ENCODE data around the gene SLC6A11.

The SLC6A11 gene

GRCh38 chr3:10951295-10951926, 135.4 kb downstream of the SLC6A11 start:
- no peaks in the 10 kb centered on the region for H3K36me3 ChIP-seq
- TF ChIP-seq Cebpa-rat (IDR thresholded peaks at IDR 0.05): no peak
- H3K27me3 ChIP-seq: no peaks in the 10 kb centered on the region
- no peaks in the 10 kb centered on the region for H3K9me3 ChIP-seq (replicated peaks in 1 of 11)
- peak overlapping the region in 1 of 11 experiments; percentile 43; a peak in 1 of 22 replicates for H3K27ac ChIP-seq
- H4K20me1 ChIP-seq: no peaks in the 10 kb centered on the region; a peak in 1 of 22 replicates
- peak overlapping the region in 5 of 11 experiments; percentile 1 to 40 (median 16); a peak in 7 of 22 replicates for H3K4me2 ChIP-seq
- H3K4me3 ChIP-seq: no peak overlapping the region
- peaks cover 12 to 51% (median 29%) of the 10 kb centered on the region in 10 experiments; a peak in 19 of 20 replicates for H3K4me1 ChIP-seq
- no peak overlapping the region for H3K9ac ChIP-seq

GRCh38 chr3:10952525-10952924, 136.5 kb downstream of the SLC6A11 start:
- Histone ChIP-seq H4K20me1 (peaks cover 0 to 6% (median 0%) of the 10 kb centered on the region in 11 experiments; a peak in 1 of 22 replicates), H3K9ac (no peak overlapping the region), H3K4me3 (no peak overlapping the region), H3K36me3 (no peaks in the 10 kb centered on the region), H3K4me2 (no peak overlapping the region), H3K27ac (no peak overlapping the region), H3K27me3 (no peaks in the 10 kb centered on the region; a peak in 1 of 22 replicates), H3K4me1 (peaks cover 15 to 62% (median 35%) of the 10 kb centered on the region in 10 experiments), H3K9me3 (replicated peaks in 1 of 11) (no peaks in the 10 kb centered on the region)
- TF ChIP-seq Cebpa-rat (IDR thresholded peaks at IDR 0.05): no peak

GRCh38 chr3:10954740-10955139, 138.7 kb downstream of the SLC6A11 start:
- peak overlapping the region in 10 of 11 experiments; percentile 10 to 76 (median 64); a peak in 17 of 22 replicates for H3K4me2 ChIP-seq
- peaks cover 30 to 84% (median 57%) of the 10 kb centered on the region in 10 experiments for H3K4me1 ChIP-seq
- peaks cover 0 to 12% (median 0%) of the 10 kb centered on the region in 11 experiments; a peak in 1 of 22 replicates for H4K20me1 ChIP-seq
- no peak overlapping the region for H3K27ac ChIP-seq
- no peaks in the 10 kb centered on the region for H3K9me3 ChIP-seq (replicated peaks in 1 of 11)
- no peak overlapping the region for H3K4me3 ChIP-seq
- H3K9ac ChIP-seq: no peak overlapping the region
- H3K36me3 ChIP-seq: no peaks in the 10 kb centered on the region
- H3K27me3 ChIP-seq: no peaks in the 10 kb centered on the region; a peak in 1 of 22 replicates
- TF ChIP-seq Cebpa-rat (IDR thresholded peaks at IDR 0.05): no peak

- Histone ChIP-seq H4K20me1 (peaks cover 0 to 12% (median 0%) of the 10 kb centered on the region in 11 experiments; a peak in 1 of 22 replicates), H3K27ac (no peak overlapping the region), H3K9ac (no peak overlapping the region), H3K4me2 (peak overlapping the region in 5 of 11 experiments; percentile 6 to 75 (median 63); a peak in 5 of 22 replicates), H3K27me3 (no peaks in the 10 kb centered on the region; a peak in 1 of 22 replicates), H3K4me3 (no peak overlapping the region), H3K4me1 (peaks cover 30 to 95% (median 67%) of the 10 kb centered on the region in 10 experiments), H3K9me3 (replicated peaks in 1 of 11) (no peaks in the 10 kb centered on the region), H3K36me3 (no peaks in the 10 kb centered on the region)
- no peak for TF ChIP-seq Cebpa-rat (IDR thresholded peaks at IDR 0.05)
Observed at GRCh38 chr3:10955711-10956453, 139.9 kb downstream of the SLC6A11 start.

- H3K9ac ChIP-seq: no peak overlapping the region
Observed at GRCh38 chr3:10956531-10956930, 140.5 kb downstream of the SLC6A11 start.

GRCh38 chr3:10956986-10957385, 141.0 kb downstream of the SLC6A11 start:
- H3K9me3 ChIP-seq (replicated peaks in 1 of 11): no peaks in the 10 kb centered on the region
- peaks cover 30 to 95% (median 75%) of the 10 kb centered on the region in 10 experiments for H3K4me1 ChIP-seq
- peaks cover 0 to 12% (median 0%) of the 10 kb centered on the region in 11 experiments; a peak in 1 of 22 replicates for H4K20me1 ChIP-seq
- peak overlapping the region in 1 of 11 experiments; percentile 69; a peak in 2 of 22 replicates for H3K27ac ChIP-seq
- H3K9ac ChIP-seq: no peak overlapping the region
- H3K27me3 ChIP-seq: no peaks in the 10 kb centered on the region; a peak in 1 of 22 replicates
- H3K4me3 ChIP-seq: no peak overlapping the region
- peak overlapping the region in 9 of 11 experiments; percentile 59 to 86 (median 73); a peak in 16 of 22 replicates for H3K4me2 ChIP-seq
- no peaks in the 10 kb centered on the region for H3K36me3 ChIP-seq
- no peak for TF ChIP-seq Cebpa-rat (IDR thresholded peaks at IDR 0.05)

More at GRCh38 chr3:10956531-10956930, 140.5 kb downstream of the SLC6A11 start:
- Histone ChIP-seq H4K20me1 (peaks cover 0 to 12% (median 0%) of the 10 kb centered on the region in 11 experiments; a peak in 1 of 22 replicates), H3K4me3 (no peak overlapping the region), H3K36me3 (no peaks in the 10 kb centered on the region), H3K9me3 (replicated peaks in 1 of 11) (no peaks in the 10 kb centered on the region), H3K27me3 (no peaks in the 10 kb centered on the region; a peak in 1 of 22 replicates), H3K27ac (peak overlapping the region in 1 of 11 experiments; percentile 69; a peak in 1 of 22 replicates), H3K4me2 (peak overlapping the region in 2 of 11 experiments; percentile 67 to 86; a peak in 2 of 22 replicates), H3K4me1 (peaks cover 30 to 95% (median 71%) of the 10 kb centered on the region in 10 experiments)
- no peak for TF ChIP-seq Cebpa-rat (IDR thresholded peaks at IDR 0.05)

- TF ChIP-seq Cebpa-rat (IDR thresholded peaks at IDR 0.05): peak in 9 of 11 experiments; percentile 54 to 93 (median 86); a peak in 16 of 22 replicates
- peaks cover 30 to 96% (median 84%) of the 10 kb centered on the region in 10 experiments for H3K4me1 ChIP-seq
- no peaks in the 10 kb centered on the region; a peak in 1 of 22 replicates for H3K27me3 ChIP-seq
- H3K9me3 ChIP-seq (replicated peaks in 1 of 11): no peaks in the 10 kb centered on the region
- H3K4me3 ChIP-seq: no peak overlapping the region
- no peaks in the 10 kb centered on the region for H3K36me3 ChIP-seq
- peak overlapping the region in 8 of 11 experiments; percentile 24 to 71 (median 58); a peak in 13 of 22 replicates for H3K27ac ChIP-seq
- peak overlapping the region; percentile 48 to 86 (median 72) for H3K4me2 ChIP-seq
- H3K9ac ChIP-seq: peak overlapping the region in 2 of 11 experiments; percentile 32 to 49; a peak in 2 of 22 replicates
- peaks cover 0 to 12% (median 0%) of the 10 kb centered on the region in 11 experiments; a peak in 1 of 22 replicates for H4K20me1 ChIP-seq
Observed at GRCh38 chr3:10957976-10958749, 142.1 kb downstream of the SLC6A11 start.

GRCh38 chr3:10960255-10960654, 144.2 kb downstream of the SLC6A11 start:
- Histone ChIP-seq H3K4me3 (no peak overlapping the region), H3K27me3 (no peaks in the 10 kb centered on the region; a peak in 1 of 22 replicates), H3K4me1 (peaks cover 19 to 75% (median 63%) of the 10 kb centered on the region in 10 experiments), H3K9me3 (replicated peaks in 1 of 11) (no peaks in the 10 kb centered on the region), H3K36me3 (no peaks in the 10 kb centered on the region), H3K27ac (peak overlapping the region in 2 of 11 experiments; percentile 24 to 69; a peak in 2 of 22 replicates), H4K20me1 (peaks cover 0 to 17% (median 0%) of the 10 kb centered on the region in 11 experiments; a peak in 1 of 22 replicates), H3K9ac (no peak overlapping the region), H3K4me2 (peak overlapping the region in 1 of 11 experiments; percentile 9; a peak in 3 of 22 replicates)
- no peak for TF ChIP-seq Cebpa-rat (IDR thresholded peaks at IDR 0.05)

All from BLaER1 treated with 17β-estradiol and CSF1 and Interleukin-3, amounts not matched to agents 10 nM and 100 nM (cell line).